Amniotic epithelial cell (primary cell): ENCODE data around the gene CDC42BPG.

Experiments used
- DNase-seq: peaks from one replicate; pipeline ENCODE4 v3.0.0-alpha.2; 2010; ENCODE audit warnings: low read depth

CDC42BPG gene

DNA sequence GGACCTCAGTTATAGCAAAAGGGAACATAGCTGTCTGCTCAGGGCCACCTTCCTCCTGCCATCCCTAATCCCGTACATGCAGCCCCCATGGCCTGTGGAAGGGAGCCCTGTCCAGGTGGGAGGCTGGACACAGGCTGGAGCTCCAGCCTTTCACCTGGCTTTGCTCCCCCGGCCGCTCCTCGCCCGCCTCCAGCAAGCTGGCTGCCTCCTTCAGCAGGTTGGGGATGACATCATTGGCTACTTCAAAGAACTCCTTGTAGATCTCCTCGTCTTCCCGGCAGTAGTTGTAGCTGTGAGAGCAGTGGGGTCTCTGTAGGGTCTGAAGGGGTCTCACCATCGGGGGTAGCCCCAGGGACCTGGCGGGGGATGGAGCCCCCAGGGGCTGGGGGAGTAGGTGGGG lies 39.0 kb downstream of the CDC42BPG start:
- no peak for DNase-seq

DNA sequence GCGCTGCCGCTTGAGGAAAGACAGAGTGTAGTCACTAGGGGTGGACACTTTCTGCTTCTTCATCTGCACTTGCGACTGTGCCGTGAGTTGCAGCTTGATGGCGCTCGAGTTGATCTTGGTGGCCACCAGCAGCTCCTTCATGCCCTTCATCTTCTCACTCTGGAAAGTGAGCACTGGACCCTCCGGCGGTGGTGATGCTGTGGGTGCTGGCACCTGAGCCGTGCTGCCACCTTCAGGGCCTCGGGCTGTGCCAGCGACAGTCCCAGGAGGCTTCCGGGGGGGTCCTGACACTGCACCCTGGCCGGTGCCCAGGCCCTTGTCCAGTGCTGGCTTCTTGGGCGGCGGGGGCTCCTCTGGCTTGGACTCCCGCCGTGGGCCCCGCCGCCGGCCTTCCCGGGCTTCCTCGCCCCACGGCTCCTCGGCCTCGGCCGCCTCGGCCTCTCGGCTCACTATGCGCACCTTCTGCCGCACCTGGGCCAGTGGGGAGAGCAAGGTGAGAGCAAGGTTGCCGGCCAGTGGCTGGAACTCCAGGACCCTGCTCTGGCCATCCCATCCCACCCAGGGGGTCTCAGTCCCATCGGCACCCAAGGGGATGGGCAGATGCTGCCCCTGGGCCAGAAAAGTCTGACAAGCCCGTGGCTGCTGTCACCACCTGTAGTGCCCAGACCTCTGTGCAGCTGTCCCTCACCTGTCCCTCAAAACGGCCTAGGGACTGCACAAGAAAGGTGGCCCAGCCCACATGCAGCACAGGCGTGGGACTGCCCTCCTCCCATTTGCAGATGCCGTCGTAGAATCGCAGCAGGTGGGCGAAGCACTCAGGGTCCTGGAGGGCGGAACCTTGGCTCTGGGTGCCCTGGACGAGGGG lies 39.9 kb downstream of the CDC42BPG start:
- DNase-seq = no peak

DNA sequence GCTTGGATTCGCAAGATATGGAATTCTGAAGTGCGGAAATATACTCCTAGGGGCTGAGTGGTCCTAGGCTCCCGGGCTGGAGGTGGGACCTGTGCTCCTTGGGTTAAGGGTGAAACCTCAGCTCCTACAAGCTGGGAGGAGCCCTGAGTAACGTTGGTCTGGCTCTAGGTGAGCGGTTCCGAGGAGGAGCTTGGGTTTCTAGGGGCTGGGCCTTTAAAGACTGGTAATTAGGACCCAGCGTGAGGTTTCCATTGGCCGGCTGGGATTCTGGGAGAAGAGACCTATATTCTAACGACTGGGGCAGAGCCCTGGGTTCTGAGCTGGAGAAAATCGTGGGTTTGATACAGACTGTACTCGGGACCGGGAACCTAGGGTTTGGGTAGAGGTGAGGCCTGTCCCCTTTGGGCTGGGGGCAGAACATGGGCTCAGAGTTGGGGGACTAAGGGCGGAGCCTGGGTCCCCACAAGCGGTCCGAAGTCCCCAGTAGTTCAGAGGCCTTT lies 40.6 kb downstream of the CDC42BPG start:
- no peak for DNase-seq

DNA sequence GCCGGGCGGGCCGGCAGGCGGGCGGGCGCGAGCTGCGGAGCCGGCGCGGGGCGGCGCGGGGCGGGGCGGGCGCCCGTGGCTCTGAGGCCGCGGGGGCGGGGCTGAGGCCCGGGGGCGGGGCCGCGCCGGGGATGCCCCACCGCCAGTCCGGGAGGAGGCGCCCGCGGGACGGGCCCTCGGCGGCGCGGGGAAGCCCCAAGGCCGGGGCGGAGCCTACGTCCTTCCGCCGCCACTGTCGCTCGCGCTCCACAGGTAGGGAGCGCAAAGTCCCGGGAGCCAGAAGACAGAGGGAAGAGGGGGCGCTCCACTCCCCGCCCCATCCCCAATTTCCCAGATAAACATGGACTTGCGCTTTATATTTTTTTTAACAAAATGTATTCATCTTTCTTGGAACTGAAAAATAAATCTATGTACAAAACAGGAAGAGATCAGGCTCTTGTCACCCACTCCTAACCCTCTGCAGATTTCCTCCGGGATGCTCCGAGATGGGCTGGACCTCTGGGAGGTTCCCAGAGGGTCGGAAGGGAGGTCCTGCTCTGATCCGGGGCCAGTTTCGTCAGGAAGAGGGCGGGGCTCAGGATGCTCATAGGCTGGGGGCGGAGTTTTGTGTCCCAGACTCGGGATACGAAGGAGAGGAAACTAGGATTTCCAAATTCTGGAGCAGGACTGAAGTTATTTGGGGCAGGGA lies 41.2 kb downstream of the CDC42BPG start, which contains the start of gene MAP4K2:
TSS of gene MAP4K2 (minus strand) at position 57 of the 688 bp plus-strand sequence. CDS start 65 bp downstream, outside the sequence.
- DNase-seq = peak; percentile 64

DNA sequence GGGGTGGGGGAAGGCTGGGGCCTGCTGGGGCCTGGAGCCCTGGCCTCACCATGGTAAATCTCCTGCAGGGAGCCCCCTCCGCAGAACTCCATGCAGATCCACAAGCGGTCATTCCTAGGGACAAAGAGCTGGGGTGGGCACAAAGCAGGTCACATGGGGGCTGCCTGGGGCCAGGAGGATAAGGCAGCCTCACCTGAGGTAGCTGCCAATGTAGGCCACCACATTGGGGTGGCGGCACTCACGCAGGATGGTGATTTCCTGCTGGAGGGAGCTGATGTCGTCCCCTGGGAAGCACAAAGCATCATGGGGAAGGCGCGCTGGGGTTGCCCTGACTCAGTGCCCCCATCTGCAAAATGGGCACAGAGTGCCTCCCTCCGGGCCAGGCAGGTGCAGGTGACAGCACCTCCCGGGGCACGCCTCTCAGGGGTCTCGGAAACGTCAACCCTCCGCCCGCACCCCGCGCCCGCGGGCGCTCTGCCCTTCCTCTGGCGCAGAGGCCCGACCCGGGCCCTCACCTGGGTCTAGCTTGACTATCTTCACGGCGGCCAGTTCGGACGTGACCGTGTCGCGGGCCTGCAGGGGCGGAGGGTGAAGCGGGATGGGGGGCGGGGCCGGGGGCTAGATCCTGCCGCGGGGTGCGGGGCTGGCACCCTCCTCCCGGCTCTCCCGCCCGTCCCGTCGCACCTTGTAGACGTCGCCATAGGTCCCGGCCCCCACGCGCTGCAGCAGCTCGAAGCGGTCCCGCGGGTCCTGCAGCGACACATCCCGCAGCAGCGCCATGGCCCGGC lies 41.9 kb downstream of the CDC42BPG start:
- DNase-seq = no peak

DNA sequence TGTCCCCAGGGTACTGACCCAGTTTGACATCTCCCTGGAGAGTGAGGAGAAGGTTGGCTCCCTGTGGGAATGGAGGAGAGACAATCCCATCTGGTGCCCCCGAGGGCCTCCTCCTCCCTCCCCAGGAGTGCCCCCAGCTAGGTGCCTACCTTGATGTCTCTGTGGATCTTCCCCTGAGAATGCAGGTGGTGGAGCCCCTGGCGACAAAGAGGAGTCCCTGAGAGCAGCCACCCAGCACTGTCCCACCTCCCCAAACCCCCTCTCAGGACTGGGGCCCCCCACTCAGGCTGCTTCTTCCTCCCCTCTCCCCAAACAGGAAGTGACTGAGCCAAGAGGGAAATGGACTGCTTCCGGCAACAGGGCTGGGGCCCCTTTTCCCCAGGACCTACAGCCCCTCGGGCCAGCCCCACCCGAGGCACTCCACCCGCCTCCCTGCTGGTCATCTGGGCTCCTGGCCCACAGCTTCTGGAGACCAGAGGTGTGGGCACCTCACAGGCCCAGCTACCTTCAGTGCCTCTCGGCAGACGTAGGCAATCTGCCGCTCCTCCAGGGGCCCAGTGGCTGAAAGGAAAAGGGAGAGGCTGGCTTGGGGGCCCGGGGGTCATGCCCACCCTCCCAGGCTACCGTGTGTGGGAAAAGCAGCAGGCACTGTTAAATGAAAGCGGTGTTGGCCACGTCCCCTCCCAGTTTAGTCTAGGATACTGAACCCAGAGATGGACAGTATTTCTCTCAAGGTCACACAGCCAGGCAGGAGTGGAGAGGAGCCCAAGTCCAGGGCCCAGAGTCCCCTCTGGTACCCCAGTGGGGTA lies 42.7 kb downstream of the CDC42BPG start:
- no peak for DNase-seq

DNA sequence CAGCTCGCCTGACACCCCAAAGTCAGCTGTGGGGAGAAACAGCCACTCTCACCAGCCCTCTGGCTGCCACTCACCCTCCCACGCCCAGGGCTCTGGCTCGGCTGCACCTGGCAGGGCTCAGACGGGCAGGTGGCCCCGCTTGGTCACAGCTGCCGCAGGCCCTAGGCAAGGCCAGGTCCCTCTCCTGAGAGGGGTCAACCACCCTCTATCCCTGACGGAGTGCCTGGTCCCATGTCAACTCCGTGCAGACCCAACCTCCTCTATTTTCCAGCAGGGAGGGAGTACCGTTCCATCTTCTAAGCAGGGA lies 43.3 kb downstream of the CDC42BPG start:
- DNase-seq = no peak

DNA sequence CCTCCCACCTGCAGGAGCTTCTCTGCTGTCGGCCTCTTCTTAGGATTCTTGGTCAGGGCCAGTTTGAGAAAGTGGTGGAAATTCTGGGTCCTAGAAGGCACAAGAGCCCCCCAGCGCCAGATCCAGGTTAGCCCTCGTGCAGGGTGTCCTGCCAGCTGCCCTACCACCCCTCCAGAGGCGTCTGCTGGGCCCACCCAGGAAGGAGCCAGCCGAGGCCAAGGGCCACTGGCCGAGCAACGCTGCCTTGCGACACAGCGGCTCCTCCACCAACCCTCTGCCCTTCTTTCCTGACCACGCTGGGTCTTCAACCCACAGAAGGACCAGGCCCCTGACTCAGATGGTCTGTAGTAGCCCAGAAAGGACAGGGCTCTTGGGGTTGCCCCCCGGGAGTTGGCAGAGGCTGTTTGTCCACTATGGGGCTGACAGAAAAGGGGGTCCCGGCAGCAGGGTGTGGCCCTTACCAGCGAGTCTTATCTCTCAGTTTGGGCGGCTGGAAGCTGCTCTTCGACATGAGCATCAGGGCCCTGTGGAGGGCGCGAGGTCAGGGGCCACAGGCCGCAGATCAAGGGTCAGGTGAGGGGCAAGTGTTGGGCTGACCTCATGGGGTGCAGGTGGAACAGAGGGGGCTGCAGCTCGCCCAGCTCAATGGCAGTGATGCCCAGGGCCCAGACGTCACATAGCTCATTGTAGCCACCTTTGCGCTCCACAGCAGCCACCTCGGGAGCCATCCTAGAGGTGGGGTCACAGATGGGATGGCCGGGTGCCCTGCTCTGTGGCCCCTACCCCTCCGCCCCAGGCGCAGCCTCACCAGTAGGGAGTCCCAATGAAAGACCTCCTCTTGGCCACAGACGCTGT lies 43.9 kb downstream of the CDC42BPG start:
- no peak for DNase-seq

DNA sequence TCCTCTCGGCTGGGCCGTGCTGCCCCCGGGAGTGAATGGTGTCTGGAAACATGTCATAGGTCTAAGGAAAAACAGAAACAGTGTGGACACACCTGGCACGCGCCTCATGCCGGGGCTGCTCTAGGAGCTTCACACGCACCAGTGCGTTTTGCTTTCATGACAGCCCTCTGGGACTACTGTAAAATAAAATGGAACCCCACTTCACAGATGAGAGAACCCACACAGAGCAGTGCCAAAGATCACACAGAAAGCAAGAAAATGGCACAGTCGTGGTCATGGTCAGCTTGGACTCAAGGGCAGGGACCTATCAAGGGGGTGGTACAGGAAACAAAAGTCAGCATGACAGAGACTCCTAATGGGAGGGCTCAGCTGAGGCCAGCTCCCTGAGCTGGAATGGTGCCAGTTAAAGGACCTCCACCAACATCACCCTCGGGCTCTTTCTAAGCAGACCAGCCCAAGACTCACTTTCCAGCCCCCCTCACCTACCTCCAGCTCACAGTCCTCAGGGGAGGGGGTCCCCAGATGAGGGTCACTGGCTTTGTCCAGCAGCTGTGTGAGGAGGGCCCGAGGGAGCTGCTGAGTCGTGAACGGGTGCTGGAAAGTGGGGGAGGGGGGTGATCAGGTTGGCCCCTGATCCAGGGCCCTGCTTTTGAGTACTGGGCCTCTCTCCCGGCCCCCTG lies 44.7 kb downstream of the CDC42BPG start:
- DNase-seq = no peak

DNA sequence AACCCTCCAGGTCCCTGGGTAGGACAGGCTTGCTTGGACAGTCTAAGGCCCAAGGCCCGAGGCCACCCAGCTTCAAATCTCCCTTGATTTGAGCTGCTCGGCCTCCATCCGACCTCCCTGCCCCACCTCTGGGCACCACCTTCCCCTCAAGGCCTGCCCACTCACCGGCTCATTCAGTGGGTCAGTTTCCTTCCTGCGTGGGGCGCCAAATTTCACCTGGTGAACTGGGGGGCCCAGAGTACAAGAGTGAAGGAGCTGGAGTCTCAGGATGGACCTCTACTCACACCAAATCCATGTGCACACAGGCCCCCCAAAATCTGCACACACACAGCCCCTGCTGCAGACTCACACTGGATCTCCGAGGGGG lies 45.2 kb downstream of the CDC42BPG start:
- DNase-seq = no peak

DNA sequence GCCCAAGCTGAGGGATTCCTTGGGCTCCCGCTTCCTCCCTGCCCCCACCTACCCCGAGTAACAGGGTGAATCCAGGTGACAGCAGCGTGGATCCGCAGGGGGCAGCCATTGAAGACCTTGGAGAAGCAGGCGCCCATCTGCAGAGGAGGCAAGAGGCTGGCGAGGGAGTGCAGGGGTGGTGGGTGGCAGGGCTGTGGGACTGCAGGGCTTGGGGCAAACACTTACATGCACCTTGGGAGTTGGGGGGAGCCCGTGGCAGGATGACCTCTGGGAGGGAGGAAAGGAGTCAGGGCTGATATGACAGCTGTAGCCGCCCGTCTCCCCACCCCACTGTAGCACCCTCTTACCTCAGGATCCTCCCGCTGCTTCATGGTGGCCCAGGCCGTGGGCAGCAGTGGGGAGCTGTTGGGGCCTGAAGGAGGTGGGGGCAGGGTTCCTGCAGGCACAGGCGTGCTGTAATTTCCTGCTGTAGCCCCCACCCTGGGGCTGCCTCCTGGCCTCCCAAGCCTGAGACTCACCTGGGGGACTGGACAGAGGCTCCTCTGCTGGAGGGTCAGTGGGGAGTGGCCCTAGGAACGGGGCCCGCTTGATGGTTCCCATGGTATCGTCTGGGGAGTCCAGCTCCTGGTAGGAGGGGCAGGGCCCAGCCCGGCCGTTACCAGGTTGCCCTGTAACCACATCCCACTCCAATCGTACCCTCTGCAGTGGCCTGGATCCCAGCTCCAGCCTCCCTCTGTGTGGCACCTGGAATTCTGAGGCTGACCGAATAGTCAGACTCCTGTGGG lies 47.5 kb downstream of the CDC42BPG start:
- no peak for DNase-seq

DNA sequence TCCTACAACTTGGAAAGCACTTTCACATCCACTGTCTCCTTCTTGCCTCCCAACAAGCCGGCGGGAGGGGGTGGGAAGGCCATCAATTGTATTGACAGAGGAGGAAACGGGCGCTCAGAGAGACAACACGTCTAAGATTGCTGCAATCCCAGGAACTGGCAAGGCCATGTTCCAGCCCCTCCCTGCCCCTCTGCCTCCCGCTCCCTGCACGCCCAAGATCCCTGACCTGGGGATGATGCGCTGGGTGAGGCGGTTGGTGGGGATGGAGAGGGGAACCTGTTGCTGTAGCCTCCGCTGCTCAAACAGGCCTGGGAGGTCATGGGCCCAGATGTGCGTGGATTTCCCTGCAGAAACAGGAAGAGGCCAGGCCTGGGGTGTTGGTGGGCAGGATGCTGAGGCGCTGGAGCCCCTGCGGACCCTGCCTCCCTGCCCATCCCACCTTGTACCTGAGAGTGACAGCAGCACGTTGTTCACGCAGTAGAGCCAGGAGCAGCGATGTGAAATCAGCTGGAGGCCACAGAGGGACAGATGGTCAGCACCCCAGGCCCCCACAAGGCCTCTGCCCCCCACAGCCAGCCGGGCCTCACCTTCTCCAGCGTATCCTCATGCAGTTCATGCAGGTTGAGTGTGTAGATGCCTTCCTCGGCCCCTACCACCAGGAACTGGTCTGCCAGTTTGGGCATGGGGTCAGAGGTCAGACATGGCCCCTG lies 48.3 kb downstream of the CDC42BPG start:
- DNase-seq = no peak

DNA sequence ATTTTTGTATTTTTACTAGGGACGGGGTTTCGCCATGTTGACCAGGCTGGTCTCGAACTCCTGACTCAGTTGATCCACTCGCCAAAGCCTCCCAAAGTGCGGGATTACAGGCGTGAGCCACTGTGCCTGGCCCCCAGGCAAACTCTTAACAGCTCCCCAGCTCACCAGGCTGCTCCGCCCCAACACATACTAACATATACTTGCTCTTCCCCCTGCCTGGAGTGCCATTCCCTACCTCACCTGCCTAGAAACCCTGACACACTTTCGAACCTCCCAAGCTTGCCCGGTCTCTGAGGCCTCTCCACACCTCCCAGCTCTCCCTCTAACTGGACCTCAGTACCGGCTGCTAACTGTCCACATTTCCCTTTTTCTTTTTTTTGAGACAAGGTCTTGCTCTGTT lies 49.9 kb downstream of the CDC42BPG start:
- DNase-seq = no peak

DNA sequence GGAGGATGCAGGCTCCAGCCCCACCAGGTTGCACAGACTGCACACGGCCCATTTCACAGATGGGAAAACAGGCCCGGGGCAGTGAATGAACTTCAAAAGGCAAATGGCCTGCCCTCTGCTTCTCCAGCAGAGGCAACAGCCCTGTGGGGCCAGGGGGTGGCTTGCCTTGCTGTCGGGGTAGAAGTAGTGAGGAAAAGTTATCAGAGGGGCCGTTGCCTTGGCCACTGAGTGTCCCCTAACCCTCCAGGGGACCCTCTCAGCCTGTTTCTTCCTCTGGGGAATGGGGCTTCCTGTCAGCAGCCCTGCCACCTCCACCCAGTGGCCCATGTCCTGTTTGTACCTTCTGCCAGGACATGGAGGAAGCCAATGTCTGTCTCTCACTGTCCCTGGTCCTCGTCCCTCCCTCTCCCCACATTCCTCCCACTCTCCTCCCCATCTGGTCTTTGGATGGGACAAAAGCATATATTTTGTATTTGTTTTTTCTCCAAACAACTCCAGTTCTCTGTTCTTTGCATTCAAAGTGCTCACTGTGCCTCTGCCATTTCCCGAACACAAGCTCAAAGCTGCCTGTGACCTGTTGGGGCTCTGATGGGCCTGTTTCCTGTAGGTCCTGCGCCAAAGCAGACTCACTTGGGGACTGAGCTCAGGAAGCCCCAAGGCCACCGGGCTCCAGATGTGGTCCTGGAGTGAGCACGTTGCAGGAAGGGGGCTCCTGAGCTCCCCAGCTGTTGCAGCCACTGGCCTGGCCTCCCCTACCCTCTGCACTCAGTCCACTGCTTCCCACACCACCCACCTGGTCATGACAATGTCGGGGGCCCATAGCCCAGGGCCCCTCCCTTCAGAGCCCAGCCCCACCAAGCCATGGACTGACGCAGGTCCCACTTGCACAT lies 50.9 kb downstream of the CDC42BPG start:
- DNase-seq = no peak

DNA sequence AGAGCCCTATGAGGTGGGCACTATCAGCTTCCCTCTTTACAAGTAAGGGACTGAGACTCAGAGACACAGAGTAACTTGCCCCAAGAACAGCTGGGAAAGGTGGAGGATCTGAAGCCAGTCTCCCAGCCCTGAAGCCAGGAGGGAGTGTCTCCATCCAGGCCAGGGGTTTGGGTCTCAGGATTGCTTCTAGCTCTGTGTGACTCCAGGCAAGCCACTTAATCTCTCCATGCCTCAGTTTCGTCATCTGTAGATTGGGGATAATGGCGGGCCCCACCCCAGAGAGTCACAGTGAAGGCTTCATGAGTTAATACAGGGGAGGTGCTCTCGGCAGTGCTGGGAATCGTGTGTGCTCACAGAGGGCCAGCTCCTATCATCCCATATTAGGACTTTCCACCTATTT lies 52.0 kb downstream of the CDC42BPG start:
- no peak for DNase-seq

DNA sequence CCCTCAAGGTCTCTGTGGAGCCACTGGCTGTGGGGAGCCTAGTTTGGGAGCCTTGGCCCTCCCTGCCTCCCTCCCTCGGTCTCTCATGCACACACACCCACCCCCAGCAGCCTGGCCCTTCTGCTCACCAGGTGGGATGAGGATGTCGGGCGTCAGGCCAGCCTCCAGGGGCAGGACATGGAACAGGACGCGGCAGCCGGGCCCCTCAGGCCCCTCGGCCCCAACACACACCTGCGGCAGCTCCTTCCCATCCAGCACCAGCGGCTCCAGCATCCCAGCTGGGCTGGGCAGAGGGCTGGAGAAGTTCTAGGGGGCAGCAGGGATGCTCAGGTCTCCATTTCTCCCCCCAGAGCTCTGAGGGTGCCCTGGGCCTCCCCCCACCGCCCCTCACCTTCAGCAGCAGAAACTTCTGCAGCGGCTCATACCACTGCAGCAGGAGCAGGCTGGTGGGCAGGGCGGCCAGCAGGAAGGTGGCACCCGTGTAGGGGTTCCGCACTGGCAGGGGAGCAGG lies 52.6 kb downstream of the CDC42BPG start:
- DNase-seq = no peak
